H1 (cell line): Measurements from ENCODE around the gene AMN1. TPM values are rescaled to one million over a fixed set of nuclear protein-coding genes. Genes with fewer than 3 reads are reported as not detected.
A peak's percentile ranks its signal among the peaks of the same experiment; 100 is the strongest.

Experiments used
- CREB1 ChIP-seq: IDR thresholded peaks from 2 replicates; pipeline ENCODE4 v1.6.1; 2012; ENCODE audit warnings: inconsistent platforms
- HDAC2 ChIP-seq, 2 experiments: fragments of 300-600 bp in 1 of 2; sonication (generic) in 1 of 2; IDR thresholded peaks; 2 replicates each; pipeline ENCODE4 v1.6.1; 2011 to 2012; ENCODE audit warnings: low read depth in 2 of 2, low read length in 2 of 2, mild to moderate bottlenecking in 2 of 2, moderate library complexity in 2 of 2, borderline replicate concordance in 1 of 2, inconsistent platforms in 1 of 2
- KDM5A ChIP-seq: fragments of 200-600 bp; IDR thresholded peaks from 2 replicates; pipeline ENCODE4 v1.7.1; 2012; ENCODE audit warnings: mild to moderate bottlenecking, low read length, inconsistent platforms, mixed read lengths
- RAD21 ChIP-seq, 2 experiments: IDR thresholded peaks in 1 of 2; conservative IDR thresholded peaks in 1 of 2; 2 replicates each; pipeline ENCODE4 v1.6.1; 2011; ENCODE audit warnings: low read depth in 2 of 2, low read length in 2 of 2, improper control_type of control experiment in 1 of 2, inconsistent platforms in 1 of 2, mild to moderate bottlenecking in 1 of 2, moderate library complexity in 1 of 2
- SP1 ChIP-seq: IDR thresholded peaks from 2 replicates; pipeline ENCODE4 v1.6.1; 2011; ENCODE audit warnings: low read depth, low read length
- TAF7 ChIP-seq: optimal IDR thresholded peaks from 2 replicates; pipeline ENCODE3; 2011; ENCODE audit warnings: low read depth, mild to moderate bottlenecking, inconsistent platforms, low read length, moderate library complexity, borderline replicate concordance
- TCF12 ChIP-seq: IDR thresholded peaks from 2 replicates; pipeline ENCODE4 v1.6.1; 2011; ENCODE audit warnings: low read depth, mild to moderate bottlenecking, low read length
- polyA plus RNA-seq, 7 experiments: library from polyadenylated mRNA; depleted of rRNA in 3 of 7; stranded (reverse) in 5 of 7; unstranded in 2 of 7; fragments of >200 nt in 5 of 7; fragments of 200-250 nt in 2 of 7; gene quantifications; 1 replicate in 5 of 7; 2 replicates in 1 of 7; 4 replicates in 1 of 7; pipeline versions ENCODE4 v1.2.1 to v1.2.3, GENCODE V29; 2011 to 2013; ENCODE audit warnings: missing spikeins in 2 of 7, mixed read lengths in 2 of 7
- total RNA-seq: library from RNA; stranded (reverse); fragmentation: NEBNext Ultra II Directional; extraction: Animal tissue kit (Norgen Biotek cat#: 25700); gene quantifications from 2 replicates; pipeline ENCODE4 v1.2.1, GENCODE V29; 2021

The AMN1 gene
- total and polyA plus RNA-seq, 2 of the 8 experiments (the other 6 are each of a cell fraction or from before 2014, with no cell fraction given): 7.5 to 13.8 TPM

DNA sequence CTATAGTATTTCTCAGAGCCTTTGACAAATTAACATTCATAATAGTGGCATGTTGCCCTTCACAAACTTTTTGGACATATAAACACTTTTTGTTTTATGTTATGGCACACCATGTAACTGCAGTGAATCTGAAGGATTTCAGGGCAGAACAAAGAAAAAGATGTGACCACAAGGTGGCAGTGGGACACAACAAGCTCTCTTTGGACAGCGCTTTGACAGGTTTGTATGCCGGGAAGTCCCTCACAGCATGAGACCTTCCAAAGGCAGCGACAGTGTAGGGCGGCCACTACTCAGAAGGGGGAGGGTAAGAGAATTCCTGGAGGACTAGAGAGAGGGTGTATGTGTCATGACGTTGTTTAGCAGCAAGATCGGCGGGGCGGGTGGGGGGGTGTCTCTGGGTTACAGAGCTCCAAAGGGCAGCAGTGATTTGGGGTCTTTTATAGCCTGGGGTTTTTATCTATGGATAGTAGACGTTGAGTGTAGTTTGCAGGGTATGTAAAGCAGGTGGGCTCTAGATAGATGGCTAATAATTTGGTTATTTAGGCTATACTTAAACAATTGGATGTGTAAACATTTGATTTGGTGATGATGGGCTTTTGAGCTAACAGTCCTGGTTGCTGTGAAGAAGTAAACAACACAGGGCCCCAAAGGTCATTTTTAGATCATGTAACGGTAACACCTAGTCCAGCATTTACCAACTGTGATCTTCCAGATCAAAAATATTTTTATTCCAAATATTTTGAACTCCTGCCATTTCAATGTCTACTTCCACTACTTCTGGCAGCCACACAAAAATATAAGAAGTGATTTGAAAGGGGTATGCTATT lies 46.5 kb downstream of the AMN1 start (continued):
- TF ChIP-seq TAF7: peak; percentile 70
- peak; percentile 100 for TF ChIP-seq RAD21 (IDR thresholded peaks at IDR 0.05 in 1 of 2, conservative IDR thresholded peaks at IDR 0.05 in 1 of 2; ENCODE audit: low read depth in 2 of 2, low read length in 2 of 2)
- 0 out of 4 replicates have a peak, but pooled peaks of 1 of the 2 experiments have one; percentile 13 for TF ChIP-seq HDAC2 (IDR thresholded peaks at IDR 0.05; ENCODE audit: borderline replicate concordance in 1 of 2, low read depth in 2 of 2, low read length in 2 of 2)
- peak; percentile 44; the same call in 1 of the 2 replicates for TF ChIP-seq SP1
- peak; percentile 35; the same call in 1 of the 2 replicates for TF ChIP-seq CREB1
- TF ChIP-seq TCF12: peak; percentile 83
- TF ChIP-seq KDM5A: no peak
